ENCODE data around the gene CPT1B. TPM values are rescaled to one million over a fixed set of nuclear protein-coding genes. Genes with fewer than 3 reads are reported as not detected.

The CPT1B gene
- total RNA-seq, 1 donor from 2014 or later, result 118 TPM

GRCh38 chr22:50585781-50586180 lies 7.6 kb upstream of the CPT1B start:
- Mint-ChIP-seq H3K27me3 (ENCODE audit: unreplicated experiment) (peaks cover 17% of the 10 kb centered on the region), H3K9me3 (ENCODE audit: unreplicated experiment) (peaks cover 10% of the 10 kb centered on the region), H3K4me3 (ENCODE audit: unreplicated experiment) (no peak overlapping the region), H3K36me3 (ENCODE audit: unreplicated experiment) (peaks cover 6% of the 10 kb centered on the region), H3K4me1 (ENCODE audit: low read depth, unreplicated experiment) (peaks cover 7% of the 10 kb centered on the region), H3K27ac (ENCODE audit: unreplicated experiment) (no peak overlapping the region)
- no peak for TF ChIP-seq CTCF (IDR thresholded peaks at IDR 0.05; ENCODE audit: partially characterized antibody, unreplicated experiment)
- no peak for DNase-seq

GRCh38 chr22:50585238-50585637 lies 7.0 kb upstream of the CPT1B start:
- Mint-ChIP-seq H3K4me3 (ENCODE audit: unreplicated experiment) (no peak overlapping the region), H3K36me3 (ENCODE audit: unreplicated experiment) (peaks cover 6% of the 10 kb centered on the region), H3K4me1 (ENCODE audit: low read depth, unreplicated experiment) (peaks cover 8% of the 10 kb centered on the region), H3K27me3 (ENCODE audit: unreplicated experiment) (peaks cover 17% of the 10 kb centered on the region), H3K9me3 (ENCODE audit: unreplicated experiment) (peaks cover 10% of the 10 kb centered on the region), H3K27ac (ENCODE audit: unreplicated experiment) (no peak overlapping the region)
- no peak for DNase-seq
- TF ChIP-seq CTCF (IDR thresholded peaks at IDR 0.05; ENCODE audit: partially characterized antibody, unreplicated experiment), result no peak

GRCh38 chr22:50584106-50585096 lies 6.2 kb upstream of the CPT1B start:
- Mint-ChIP-seq H3K27me3 (ENCODE audit: unreplicated experiment) (peaks cover 17% of the 10 kb centered on the region), H3K9me3 (ENCODE audit: unreplicated experiment) (peaks cover 10% of the 10 kb centered on the region), H3K4me1 (ENCODE audit: low read depth, unreplicated experiment) (peaks cover 15% of the 10 kb centered on the region), H3K4me3 (ENCODE audit: unreplicated experiment) (peak overlapping the region; percentile 98), H3K27ac (ENCODE audit: unreplicated experiment) (no peak overlapping the region), H3K36me3 (ENCODE audit: unreplicated experiment) (peaks cover 6% of the 10 kb centered on the region)
- DNase-seq, result no peak
- no peak for TF ChIP-seq CTCF (IDR thresholded peaks at IDR 0.05; ENCODE audit: partially characterized antibody, unreplicated experiment)

- Mint-ChIP-seq H3K4me1 (ENCODE audit: low read depth, unreplicated experiment) (peaks cover 17% of the 10 kb centered on the region), H3K27me3 (ENCODE audit: unreplicated experiment) (peaks cover 15% of the 10 kb centered on the region)
These were observed 5.2 kb upstream of the CPT1B start for GRCh38 chr22:50583294-50583861.

More at GRCh38 chr22:50583294-50583861, 5.2 kb upstream of the CPT1B start:
- H3K27ac Mint-ChIP-seq (ENCODE audit: unreplicated experiment), result peak overlapping the region; percentile 72
- no peaks in the 10 kb centered on the region for H3K36me3 Mint-ChIP-seq (ENCODE audit: unreplicated experiment)
- peak overlapping the region; percentile 98 for H3K4me3 Mint-ChIP-seq (ENCODE audit: unreplicated experiment)
- no peak for TF ChIP-seq CTCF (IDR thresholded peaks at IDR 0.05; ENCODE audit: partially characterized antibody, unreplicated experiment)
- peaks cover 10% of the 10 kb centered on the region for H3K9me3 Mint-ChIP-seq (ENCODE audit: unreplicated experiment)
- no peak for DNase-seq

Measured in glutamatergic neuron (in vitro differentiated cells).